Measurements from ENCODE around the gene TIMM29. TPM values are rescaled to one million over a fixed set of nuclear protein-coding genes. Genes with fewer than 3 reads are reported as not detected.

TIMM29 gene
- total RNA-seq, 2 donors from 2014 or later = 26.5 to 34.6 TPM

DNA sequence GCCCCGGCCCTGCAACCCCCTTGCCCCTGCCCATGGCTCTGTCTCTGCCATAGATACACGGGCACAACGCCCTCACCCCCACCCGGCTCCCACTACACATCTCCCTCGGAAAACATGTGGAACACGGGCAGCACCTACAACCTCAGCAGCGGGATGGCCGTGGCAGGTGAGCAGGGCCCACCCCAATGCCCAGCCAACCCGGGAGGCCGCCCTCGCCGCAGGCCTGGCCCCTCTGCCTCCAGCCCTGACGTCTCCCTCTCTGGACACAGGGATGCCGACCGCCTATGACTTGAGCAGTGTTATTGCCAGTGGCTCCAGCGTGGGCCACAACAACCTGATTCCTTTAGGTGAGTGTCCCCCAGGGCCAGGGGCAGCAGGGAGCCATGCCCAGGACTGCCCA is 7.8 kb upstream of the TIMM29 start:
- 83 to 86% methylated on average over 7 to 15 of the region's 16 CpGs for WGBS, 2 donors
- H3K27me3 ChIP-seq = no peaks in the 10 kb centered on the region
- H3K36me3 ChIP-seq (replicated peaks in 1 of 2; ENCODE audit: insufficient read depth in 1 of 2, low read depth in 2 of 2) = peaks cover 0 to 15% of the 10 kb centered on the region in 2 donors
- H3K27ac ChIP-seq = peak overlapping the region in 1 of 4 donors; percentile 19
- H3K9me3 ChIP-seq = no peaks in the 10 kb centered on the region
- no peak for TF ChIP-seq POLR2A (IDR thresholded peaks at IDR 0.05)
- TF ChIP-seq, protein P1, sequence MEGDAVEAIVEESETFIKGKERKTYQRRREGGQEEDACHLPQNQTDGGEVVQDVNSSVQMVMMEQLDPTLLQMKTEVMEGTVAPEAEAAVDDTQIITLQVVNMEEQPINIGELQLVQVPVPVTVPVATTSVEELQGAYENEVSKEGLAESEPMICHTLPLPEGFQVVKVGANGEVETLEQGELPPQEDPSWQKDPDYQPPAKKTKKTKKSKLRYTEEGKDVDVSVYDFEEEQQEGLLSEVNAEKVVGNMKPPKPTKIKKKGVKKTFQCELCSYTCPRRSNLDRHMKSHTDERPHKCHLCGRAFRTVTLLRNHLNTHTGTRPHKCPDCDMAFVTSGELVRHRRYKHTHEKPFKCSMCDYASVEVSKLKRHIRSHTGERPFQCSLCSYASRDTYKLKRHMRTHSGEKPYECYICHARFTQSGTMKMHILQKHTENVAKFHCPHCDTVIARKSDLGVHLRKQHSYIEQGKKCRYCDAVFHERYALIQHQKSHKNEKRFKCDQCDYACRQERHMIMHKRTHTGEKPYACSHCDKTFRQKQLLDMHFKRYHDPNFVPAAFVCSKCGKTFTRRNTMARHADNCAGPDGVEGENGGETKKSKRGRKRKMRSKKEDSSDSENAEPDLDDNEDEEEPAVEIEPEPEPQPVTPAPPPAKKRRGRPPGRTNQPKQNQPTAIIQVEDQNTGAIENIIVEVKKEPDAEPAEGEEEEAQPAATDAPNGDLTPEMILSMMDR (IDR thresholded peaks at IDR 0.05) = no peak
- no peak overlapping the region for H3K4me3 ChIP-seq
- DNase-seq (no peak), ATAC-seq (no peak)
- intact Hi-C loops (cut with DNase I) = loop anchor here (10.0 kb wide), 1 partner anchor 46 kb away; the partner anchor contains the start of gene CARM1
- H3K4me1 ChIP-seq = peaks cover 19% of the 10 kb centered on the region

DNA sequence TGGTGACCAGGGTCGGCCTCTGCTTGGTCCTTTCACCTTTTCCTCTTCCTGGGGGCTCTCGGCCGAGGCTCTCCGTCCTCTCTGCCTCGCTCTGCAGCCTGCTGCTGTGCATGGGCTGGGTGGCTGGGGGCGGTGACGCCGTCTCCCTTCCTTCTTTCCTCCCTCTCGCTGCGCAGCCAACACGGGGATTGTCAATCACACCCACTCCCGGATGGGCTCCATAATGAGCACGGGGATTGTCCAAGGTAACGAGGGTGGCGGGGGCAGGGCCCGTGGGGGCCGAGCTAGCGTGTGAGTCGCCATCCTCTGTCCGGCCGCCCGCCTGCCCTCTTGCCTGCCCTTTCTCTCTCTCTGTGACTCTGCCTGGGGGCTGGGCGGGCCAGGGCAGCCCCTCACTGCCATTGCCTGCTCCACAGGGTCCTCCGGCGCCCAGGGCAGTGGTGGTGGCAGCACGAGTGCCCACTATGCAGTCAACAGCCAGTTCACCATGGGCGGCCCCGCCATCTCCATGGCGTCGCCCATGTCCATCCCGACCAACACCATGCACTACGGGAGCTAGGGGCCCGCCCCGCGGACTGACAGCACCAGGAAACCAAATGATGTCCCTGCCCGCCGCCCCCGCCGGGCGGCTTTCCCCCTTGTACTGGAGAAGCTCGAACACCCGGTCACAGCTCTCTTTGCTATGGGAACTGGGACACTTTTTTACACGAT is 7.3 kb upstream of the TIMM29 start:
- no peaks in the 10 kb centered on the region for H3K9me3 ChIP-seq
- intact Hi-C loops (cut with DNase I) = loop anchor here (10.0 kb wide), 1 partner anchor 47 kb away; the partner anchor contains the start of gene CARM1
- H3K4me1 ChIP-seq = peaks cover 19% of the 10 kb centered on the region
- H3K36me3 ChIP-seq (replicated peaks in 1 of 2; ENCODE audit: insufficient read depth in 1 of 2, low read depth in 2 of 2) = peaks cover 0 to 15% of the 10 kb centered on the region in 2 donors
- no peak for TF ChIP-seq POLR2A (IDR thresholded peaks at IDR 0.05)
- TF ChIP-seq, protein P1 (IDR thresholded peaks at IDR 0.05) = no peak
- DNase-seq = no peak
- no peaks in the 10 kb centered on the region for H3K27me3 ChIP-seq
- H3K4me3 ChIP-seq = no peak overlapping the region
- ATAC-seq = no peak
- WGBS, 2 donors = 89 to 90% methylated on average over 28 to 37 of the region's 43 CpGs
- no peak overlapping the region for H3K27ac ChIP-seq

DNA sequence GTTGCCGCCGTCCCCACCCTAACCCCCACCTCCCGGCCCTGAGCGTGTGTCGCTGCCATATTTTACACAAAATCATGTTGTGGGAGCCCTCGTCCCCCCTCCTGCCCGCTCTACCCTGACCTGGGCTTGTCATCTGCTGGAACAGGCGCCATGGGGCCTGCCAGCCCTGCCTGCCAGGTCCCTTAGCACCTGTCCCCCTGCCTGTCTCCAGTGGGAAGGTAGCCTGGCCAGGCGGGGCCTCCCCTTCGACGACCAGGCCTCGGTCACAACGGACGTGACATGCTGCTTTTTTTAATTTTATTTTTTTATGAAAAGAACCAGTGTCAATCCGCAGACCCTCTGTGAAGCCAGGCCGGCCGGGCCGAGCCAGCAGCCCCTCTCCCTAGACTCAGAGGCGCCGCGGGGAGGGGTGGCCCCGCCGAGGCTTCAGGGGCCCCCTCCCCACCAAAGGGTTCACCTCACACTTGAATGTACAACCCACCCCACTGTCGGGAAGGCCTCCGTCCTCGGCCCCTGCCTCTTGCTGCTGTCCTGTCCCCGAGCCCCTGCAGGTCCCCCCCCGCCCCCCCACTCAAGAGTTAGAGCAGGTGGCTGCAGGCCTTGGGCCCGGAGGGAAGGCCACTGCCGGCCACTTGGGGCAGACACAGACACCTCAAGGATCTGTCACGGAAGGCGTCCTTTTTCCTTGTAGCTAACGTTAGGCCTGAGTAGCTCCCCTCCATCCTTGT is 6.5 kb upstream of the TIMM29 start:
- no peaks in the 10 kb centered on the region for H3K27me3 ChIP-seq
- TF ChIP-seq POLR2A (IDR thresholded peaks at IDR 0.05) = no peak
- TF ChIP-seq, protein P1 (IDR thresholded peaks at IDR 0.05) = no peak
- intact Hi-C loops (cut with DNase I) = loop anchor here (10.0 kb wide), 1 partner anchor 47 kb away; the partner anchor contains the start of gene CARM1
- no peak overlapping the region for H3K27ac ChIP-seq
- no peak overlapping the region for H3K4me3 ChIP-seq
- DNase-seq = no peak
- WGBS, 2 donors = 80 to 91% methylated on average over 24 to 32 of the region's 33 CpGs
- peaks cover 0 to 15% of the 10 kb centered on the region in 2 donors for H3K36me3 ChIP-seq (replicated peaks in 1 of 2; ENCODE audit: insufficient read depth in 1 of 2, low read depth in 2 of 2)
- H3K9me3 ChIP-seq = no peaks in the 10 kb centered on the region
- ATAC-seq = no peak
- H3K4me1 ChIP-seq = peaks cover 22% of the 10 kb centered on the region

DNA sequence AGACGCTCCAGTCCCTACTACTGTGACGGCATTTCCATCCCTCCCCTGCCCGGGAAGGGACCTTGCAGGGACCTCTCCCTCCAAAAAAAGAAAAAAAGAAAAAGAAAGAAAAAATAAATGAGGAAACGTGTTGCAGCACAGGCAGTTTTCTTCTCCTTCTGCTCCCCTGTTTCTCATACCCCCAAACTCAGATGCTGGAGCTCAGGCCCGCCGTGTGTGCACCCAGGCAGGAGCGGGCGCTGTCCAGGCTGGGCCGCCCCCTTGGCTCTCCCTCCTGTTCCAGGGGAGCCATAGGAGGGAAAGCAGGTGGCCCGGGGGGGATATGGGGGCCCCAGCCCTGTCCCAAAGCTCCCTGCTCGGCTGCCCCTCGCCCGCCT is 6.0 kb upstream of the TIMM29 start:
- Histone ChIP-seq H3K4me1 (peaks cover 28% of the 10 kb centered on the region), H3K4me3 (no peak overlapping the region), H3K9me3 (no peaks in the 10 kb centered on the region), H3K27me3 (no peaks in the 10 kb centered on the region), H3K27ac (no peak overlapping the region), H3K36me3 (replicated peaks in 1 of 2; ENCODE audit: insufficient read depth in 1 of 2, low read depth in 2 of 2) (peaks cover 0 to 15% of the 10 kb centered on the region in 2 donors)
- intact Hi-C loops (cut with DNase I) = loop anchor here (10.0 kb wide), 1 partner anchor 48 kb away; the partner anchor contains the start of gene CARM1
- TF ChIP-seq, protein P1 (IDR thresholded peaks at IDR 0.05) = no peak
- TF ChIP-seq POLR2A (IDR thresholded peaks at IDR 0.05) = no peak
- 90 to 93% methylated on average over 13 of the region's 13 CpGs for WGBS, 2 donors
- DNase-seq (no peak), ATAC-seq (no peak)
